Measurements from ENCODE around the gene RBM33. TPM values are rescaled to one million over a fixed set of nuclear protein-coding genes. Genes with fewer than 3 reads are reported as not detected.

RBM33 gene
- polyA plus RNA-seq, 1 experiment = 9.5 TPM

GRCh38 chr7:155782466-155782865, 138.0 kb downstream of the RBM33 start:
- Histone ChIP-seq H3K4me3 (ENCODE audit: low read depth, low read length) (no peak overlapping the region), H3K27ac (ENCODE audit: low read depth, low read length) (no peak overlapping the region), H3K27me3 (ENCODE audit: control insufficient read depth, insufficient read depth, low read length) (no peaks in the 10 kb centered on the region), H3K9me3 (ENCODE audit: control insufficient read depth, insufficient read depth, low read length) (no peaks in the 10 kb centered on the region; the same call in 1 of the 2 replicates)
- TF ChIP-seq CTCF (IDR thresholded peaks at IDR 0.05; ENCODE audit: low read depth, low read length) = no peak
- CTCF ChIA-PET = interaction anchor here (0.8 kb wide), 1 partner anchor 184 kb away, joined by 4 read pairs; no protein-coding TSS in a partner anchor
- POLR2A ChIA-PET = no interaction called here
- no peak for DNase-seq (ENCODE audit: low read depth, low spot score)

GRCh38 chr7:155785536-155785935, 141.1 kb downstream of the RBM33 start:
- Histone ChIP-seq H3K4me3 (ENCODE audit: low read depth, low read length) (no peak overlapping the region), H3K27me3 (ENCODE audit: control insufficient read depth, insufficient read depth, low read length) (no peaks in the 10 kb centered on the region), H3K9me3 (ENCODE audit: control insufficient read depth, insufficient read depth, low read length) (peaks cover 16% of the 10 kb centered on the region; the same call in 1 of the 2 replicates), H3K27ac (ENCODE audit: low read depth, low read length) (no peak overlapping the region)
- ChIA-PET CTCF (interaction anchor here (1.1 kb wide), 1 partner anchor 187 kb away, joined by 9 read pairs; no protein-coding TSS in a partner anchor), POLR2A (no interaction called here)
- no peak for TF ChIP-seq CTCF (IDR thresholded peaks at IDR 0.05; ENCODE audit: low read depth, low read length)
- DNase-seq (ENCODE audit: low read depth, low spot score) = no peak

GRCh38 chr7:155786491-155786890, 142.0 kb downstream of the RBM33 start:
- Histone ChIP-seq H3K4me3 (ENCODE audit: low read depth, low read length) (no peak overlapping the region), H3K9me3 (ENCODE audit: control insufficient read depth, insufficient read depth, low read length) (peaks cover 16% of the 10 kb centered on the region; the same call in 1 of the 2 replicates), H3K27ac (ENCODE audit: low read depth, low read length) (no peak overlapping the region), H3K27me3 (ENCODE audit: control insufficient read depth, insufficient read depth, low read length) (no peaks in the 10 kb centered on the region)
- ChIA-PET CTCF (interaction anchor here (0.6 to 1.1 kb wide), 2 partner anchors 19 to 188 kb away, joined by 4 to 9 read pairs; no protein-coding TSS in a partner anchor), POLR2A (no interaction called here)
- TF ChIP-seq CTCF (IDR thresholded peaks at IDR 0.05; ENCODE audit: low read depth, low read length) = no peak
- no peak for DNase-seq (ENCODE audit: low read depth, low spot score)

- no peak for TF ChIP-seq CTCF (IDR thresholded peaks at IDR 0.05; ENCODE audit: low read depth, low read length)
- CTCF ChIA-PET = interaction anchor here (0.7 kb wide), 1 partner anchor 592 kb away, joined by 3 read pairs; no protein-coding TSS in a partner anchor
- H3K27ac ChIP-seq (ENCODE audit: low read depth, low read length) = no peak overlapping the region
- H3K27me3 ChIP-seq (ENCODE audit: control insufficient read depth, insufficient read depth, low read length) = no peaks in the 10 kb centered on the region
- POLR2A ChIA-PET = no interaction called here
- H3K4me3 ChIP-seq (ENCODE audit: low read depth, low read length) = peak overlapping the region; percentile 61
- no peak for DNase-seq (ENCODE audit: low read depth, low spot score)
- H3K9me3 ChIP-seq (ENCODE audit: control insufficient read depth, insufficient read depth, low read length) = peaks cover 17% of the 10 kb centered on the region; the same call in 1 of the 2 replicates
Measured at GRCh38 chr7:155787171-155787851, 142.8 kb downstream of the RBM33 start.

GRCh38 chr7:155788616-155789000, 144.1 kb downstream of the RBM33 start:
- ChIA-PET POLR2A (no interaction called here), CTCF (interaction anchor here (0.6 kb wide), 1 partner anchor 1155 kb away, joined by 3 read pairs; no protein-coding TSS in a partner anchor)
- H3K27me3 ChIP-seq (ENCODE audit: control insufficient read depth, insufficient read depth, low read length) = no peaks in the 10 kb centered on the region
- H3K9me3 ChIP-seq (ENCODE audit: control insufficient read depth, insufficient read depth, low read length) = peaks cover 21% of the 10 kb centered on the region; the same call in 1 of the 2 replicates
- no peak for TF ChIP-seq CTCF (IDR thresholded peaks at IDR 0.05; ENCODE audit: low read depth, low read length)
- no peak overlapping the region for H3K4me3 ChIP-seq (ENCODE audit: low read depth, low read length)
- DNase-seq (ENCODE audit: low read depth, low spot score) = no peak
- no peak overlapping the region for H3K27ac ChIP-seq (ENCODE audit: low read depth, low read length)

Measured in AG04450 (cell line).